LNCaP clone FGC (cell line): ENCODE measurements around the gene KIRREL1.
A peak's percentile ranks its signal among the peaks of the same experiment; 100 is the strongest.

ENCODE experiments used
- DNase-seq: peaks from one replicate; pipeline ENCODE4 v3.0.0-alpha.2; 2011; ENCODE audit warnings: low read depth
- H3K4me3 ChIP-seq: 2 replicates; pipeline ENCODE4 v1.5.1; 2011; ENCODE audit warnings: mild to moderate bottlenecking, low read depth, low read length, control low read depth
- TF ChIP-seq, protein P1 (sequence below): IDR thresholded peaks from 2 replicates; pipeline ENCODE4 v1.5.1; 2012; ENCODE audit warnings: mild to moderate bottlenecking; ENCODE audit not compliant: control insufficient read depth, insufficient read depth; ENCODE audit errors: extremely low read depth

Gene KIRREL1

GRCh38 chr1:158116311-158117167 lies 123.1 kb downstream of the KIRREL1 start:
- DNase-seq, result no peak
- TF ChIP-seq, protein P1, sequence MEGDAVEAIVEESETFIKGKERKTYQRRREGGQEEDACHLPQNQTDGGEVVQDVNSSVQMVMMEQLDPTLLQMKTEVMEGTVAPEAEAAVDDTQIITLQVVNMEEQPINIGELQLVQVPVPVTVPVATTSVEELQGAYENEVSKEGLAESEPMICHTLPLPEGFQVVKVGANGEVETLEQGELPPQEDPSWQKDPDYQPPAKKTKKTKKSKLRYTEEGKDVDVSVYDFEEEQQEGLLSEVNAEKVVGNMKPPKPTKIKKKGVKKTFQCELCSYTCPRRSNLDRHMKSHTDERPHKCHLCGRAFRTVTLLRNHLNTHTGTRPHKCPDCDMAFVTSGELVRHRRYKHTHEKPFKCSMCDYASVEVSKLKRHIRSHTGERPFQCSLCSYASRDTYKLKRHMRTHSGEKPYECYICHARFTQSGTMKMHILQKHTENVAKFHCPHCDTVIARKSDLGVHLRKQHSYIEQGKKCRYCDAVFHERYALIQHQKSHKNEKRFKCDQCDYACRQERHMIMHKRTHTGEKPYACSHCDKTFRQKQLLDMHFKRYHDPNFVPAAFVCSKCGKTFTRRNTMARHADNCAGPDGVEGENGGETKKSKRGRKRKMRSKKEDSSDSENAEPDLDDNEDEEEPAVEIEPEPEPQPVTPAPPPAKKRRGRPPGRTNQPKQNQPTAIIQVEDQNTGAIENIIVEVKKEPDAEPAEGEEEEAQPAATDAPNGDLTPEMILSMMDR, result no peak
- H3K4me3 ChIP-seq, result no peak overlapping the region

- H3K4me3 ChIP-seq, result no peak overlapping the region
- no peak for DNase-seq
- TF ChIP-seq, protein P1, result peak; percentile 31; the same call in 1 of the 2 replicates
Observed at GRCh38 chr1:158117854-158118704, 124.6 kb downstream of the KIRREL1 start.

- no peak for DNase-seq
- TF ChIP-seq, protein P1, result no peak
- no peak overlapping the region for H3K4me3 ChIP-seq
Observed at GRCh38 chr1:158118713-158119402, 125.4 kb downstream of the KIRREL1 start.

DNA sequence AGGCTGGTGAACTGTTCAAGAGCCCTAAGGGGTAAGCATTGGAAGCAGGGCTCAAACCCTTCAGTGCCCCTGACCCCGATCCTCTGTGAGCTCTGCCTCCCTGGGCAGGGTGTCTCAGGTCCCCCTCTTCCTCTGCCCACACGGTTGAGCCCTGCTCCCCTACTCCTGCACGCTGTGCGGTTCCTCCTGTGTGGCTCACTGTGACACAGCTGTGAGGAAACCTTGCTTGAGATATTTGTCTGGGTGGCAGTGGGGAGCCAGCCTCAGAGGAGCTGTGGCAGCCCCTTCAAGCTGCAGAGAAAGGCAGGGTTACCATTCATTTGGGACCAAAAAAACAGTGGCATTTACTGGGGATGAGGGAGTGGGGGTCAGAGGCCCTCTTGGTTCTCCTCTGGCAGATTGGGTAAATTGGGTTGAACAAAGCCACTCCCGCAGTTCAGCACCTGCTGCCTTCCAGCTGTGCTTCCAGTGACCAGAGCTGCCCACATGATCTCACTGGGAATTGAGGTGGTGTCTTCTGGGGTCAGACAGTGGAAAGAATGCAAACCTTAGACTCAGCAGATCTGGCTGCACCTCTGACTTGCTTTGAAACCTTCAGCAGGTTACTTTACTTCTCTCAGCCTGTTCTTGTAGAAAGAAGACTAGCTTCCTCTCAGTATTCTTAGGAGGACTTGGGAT lies 126.7 kb downstream of the KIRREL1 start:
- H3K4me3 ChIP-seq, result no peak overlapping the region
- TF ChIP-seq, protein P1, result no peak
- DNase-seq, result no peak

DNA sequence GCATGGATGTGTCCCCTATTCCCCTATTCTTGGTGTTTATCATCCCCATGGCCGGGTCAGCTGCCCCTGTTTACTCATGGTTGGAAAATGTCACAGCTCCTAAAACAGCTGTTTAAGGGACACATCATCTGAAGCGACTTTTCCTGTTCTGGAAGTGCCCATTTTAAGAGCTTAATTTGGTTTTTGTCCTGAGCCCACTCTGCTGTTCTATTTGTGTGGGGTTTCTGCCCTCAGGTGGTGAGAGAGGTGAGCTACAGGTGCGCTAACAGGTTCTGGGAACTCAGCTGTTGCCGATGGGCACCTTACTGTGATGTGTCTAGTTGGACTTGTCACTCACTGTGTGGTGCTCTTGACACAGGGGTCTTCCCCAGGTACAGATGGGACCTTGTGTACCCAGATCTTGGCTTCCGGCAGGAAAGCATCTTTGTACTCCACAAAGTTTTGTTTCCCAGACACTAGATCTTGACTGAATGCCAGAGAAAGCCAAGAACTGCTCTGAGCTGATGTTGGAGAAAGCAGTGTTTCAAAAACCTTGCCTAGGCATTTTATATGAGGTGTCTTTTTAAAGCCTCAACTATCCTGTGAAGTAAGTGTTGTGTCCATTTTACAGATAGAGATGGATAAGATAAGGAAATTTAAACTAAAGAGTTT lies 128.3 kb downstream of the KIRREL1 start:
- no peak overlapping the region for H3K4me3 ChIP-seq
- peak; percentile 13 for DNase-seq
- TF ChIP-seq, protein P1, result peak; percentile 91
